ENCODE data around the gene PTGER1. TPM values are rescaled to one million over a fixed set of nuclear protein-coding genes. Genes with fewer than 3 reads are reported as not detected.

PTGER1 gene
- total and polyA plus RNA-seq, 9 of the 15 experiments (the other 6 are each of a cell fraction or from before 2014, with no cell fraction given) = 0.06 to 0.36 (median 0.31) TPM; not detected in 5

- no peak overlapping the region for H3K4me2 ChIP-seq (ENCODE audit: insufficient read depth, low read length)
- no TSS peak for BruUV-seq (replicated peaks)
- ChIA-PET CTCF (ENCODE audit: low intra/inter-chr PET ratio) (interaction anchor here (1.2 to 2.3 kb wide), 3 partner anchors 329 to 599 kb away, joined by 3 to 7 read pairs (median 6); partner anchors contain the start of gene ASF1B), POLR2A (interaction anchor here (0.6 kb wide), 1 partner anchor 73 kb away, joined by 3 read pairs; no protein-coding TSS in a partner anchor)
- H3K9me3 ChIP-seq (replicated peaks; ENCODE audit: control insufficient read depth, insufficient read depth, low read depth, low read length) = no peaks in the 10 kb centered on the region
- H3K79me2 ChIP-seq (ENCODE audit: control insufficient read depth, insufficient read depth, low read length) = no peaks in the 10 kb centered on the region
- ATAC-seq = no peak
- H2AFZ ChIP-seq (ENCODE audit: low read depth, low read length) = no peak overlapping the region
- intact Hi-C loops (cut with micrococcal nuclease) = no loop called here
- no peak overlapping the region for H3K4me3 ChIP-seq
- no peaks in the 10 kb centered on the region for H3K9me1 ChIP-seq (ENCODE audit: control insufficient read depth, insufficient read depth, low read length)
- H3K9ac ChIP-seq (ENCODE audit: insufficient read depth in 1 of 2, low read depth in 2 of 2, low read length in 2 of 2) = peak overlapping the region in 1 of 2 experiments; percentile 85; a peak in 2 of 4 replicates
- peaks cover 19% of the 10 kb centered on the region; the same call in 2 of the 3 replicates for H3K36me3 ChIP-seq (ENCODE audit: control insufficient read depth, insufficient read depth, low read length)
- peak; percentile 0 for TF ChIP-seq RBM22 (IDR thresholded peaks at IDR 0.05; ENCODE audit: low read depth, low read length, poor library complexity, severe bottlenecking)
- no peak for TF ChIP-seq BRCA1 (IDR thresholded peaks at IDR 0.05)
- 0 out of 2 replicates have a peak, but pooled peaks have one; percentile 0 for TF ChIP-seq BRCA1 (CRISPR knock-in tag; IDR thresholded peaks at IDR 0.05)
- TF ChIP-seq ZNF589 (CRISPR knock-in tag; IDR thresholded peaks at IDR 0.05; ENCODE audit: low read depth) = no peak
- no peaks in the 10 kb centered on the region for H4K20me1 ChIP-seq (replicated peaks; ENCODE audit: control insufficient read depth, insufficient read depth, low read length)
- no peak for DNase-seq (ENCODE audit: extremely low read depth in 1 of 4, low spot score in 3 of 4)
- H3K27me3 ChIP-seq (ENCODE audit: control insufficient read depth in 2 of 2, insufficient read depth in 2 of 2, low read length in 2 of 2) = no peaks in the 10 kb centered on the region
- WGBS (ENCODE audit: insufficient coverage, low coverage, missing lambda C conversion rate) = 85% methylated on average over 8 of the region's 14 CpGs
- in situ Hi-C loops (cut with MboI) = loop anchor here (5.0 kb wide), 1 partner anchor 282 kb away; no protein-coding TSS in a partner anchor
- H3K4me1 ChIP-seq (replicated peaks in 1 of 2; ENCODE audit: control insufficient read depth in 2 of 2, insufficient read depth in 2 of 2, low read length in 2 of 2) = peaks cover 9 to 57% of the 10 kb centered on the region in 2 experiments
- FAIRE-seq = no peak
- no peak overlapping the region for H3K27ac ChIP-seq (ENCODE audit: extremely low read depth, low read depth, low read length)
These were observed 4.3 kb upstream of the PTGER1 start for GRCh38 chr19:14479309-14479974.
